T-cell (primary cell): ENCODE data around the gene HES6. TPM values are rescaled to one million over a fixed set of nuclear protein-coding genes. Genes with fewer than 3 reads are reported as not detected.
"Not testable (repeated sequence)": the region's sequence is repeated elsewhere in the genome, so short reads cannot be mapped to it uniquely, and the experiment has no call there.

Source experiments
- ATAC-seq, 4 experiments: fragments of 200-7000 bp in 3 of 4; fragments of 150-1000 bp in 1 of 4; cut with Tn5 transposase; replicated peaks in 1 of 4; 1 replicate in 3 of 4; 2 replicates in 1 of 4; pipeline ENCODE4 v1.10.0; 2021; ENCODE audit warnings: moderate library complexity in 3 of 4, mild to moderate bottlenecking in 2 of 4, moderate number of reproducible peaks in 1 of 4
- CTCF ChIA-PET, 2 donors: fragments of 300-600 bp; sonication (Branson Sonifier 250); formaldehyde crosslinking; loops; one replicate each; lab custom pipeline; 2022; ENCODE audit warnings: antibody characterized with exemption in 2 of 2; lab: Charles Lee
- POLR2A ChIA-PET, 2 donors: fragments of 300-600 bp; sonication (Branson Sonifier 250); formaldehyde crosslinking; loops; one replicate each; lab custom pipeline; 2022; ENCODE audit warnings: antibody characterized with exemption in 2 of 2; lab: Charles Lee
- DNase-seq, 35 experiments: peaks; one replicate each; pipeline versions ENCODE4 v3.0.0 to v3.0.0-alpha.2; 2013 to 2023
- H3K27ac ChIP-seq: one replicate; pipeline ENCODE4 v1.5.1; 2013; ENCODE audit warnings: low read length
- H3K27me3 ChIP-seq, 2 experiments: replicated peaks in 1 of 2; 1 replicate in 1 of 2; 2 replicates in 1 of 2; pipeline versions ENCODE4 v1.6.1 to v1.7.0; 2013; ENCODE audit warnings: low read length in 1 of 2, mixed read lengths in 1 of 2; ENCODE audit not compliant: control insufficient read depth in 2 of 2, insufficient read depth in 2 of 2; ENCODE audit errors: extremely low read depth in 1 of 2
- H3K36me3 ChIP-seq, 2 donors: 1 replicate in 1 of 2; 2 replicates in 1 of 2; pipeline versions ENCODE4 v1.6.1 to v1.7.0; 2013; ENCODE audit warnings: low read length in 1 of 2; ENCODE audit not compliant: control insufficient read depth in 2 of 2, insufficient read depth in 1 of 2; ENCODE audit errors: extremely low read depth in 1 of 2
- H3K4me1 ChIP-seq, 2 experiments: 1 replicate in 1 of 2; 2 replicates in 1 of 2; pipeline versions ENCODE4 v1.6.1 to v1.7.0; 2013; ENCODE audit warnings: low read length in 2 of 2, mixed read lengths in 1 of 2; ENCODE audit not compliant: insufficient read depth in 2 of 2, control insufficient read depth in 1 of 2; ENCODE audit errors: extremely low read depth in 1 of 2
- H3K4me3 ChIP-seq, 2 donors: 1 replicate in 1 of 2; 2 replicates in 1 of 2; pipeline versions ENCODE4 v1.5.1 to v1.7.0; 2013; ENCODE audit warnings: mild to moderate bottlenecking in 2 of 2, low read length in 1 of 2, moderate library complexity in 1 of 2; ENCODE audit not compliant: control insufficient read depth in 1 of 2; ENCODE audit errors: extremely low read depth in 1 of 2
- H3K9me3 ChIP-seq: 2 replicates; pipeline ENCODE4 v1.7.0; 2013
- H3K27ac Mint-ChIP-seq, 2 donors: one replicate each; pipeline ENCODE4 v1.8.0; 2020 to 2021; ENCODE audit warnings: mild to moderate bottlenecking in 2 of 2, mixed read lengths in 2 of 2
- H3K27me3 Mint-ChIP-seq, 2 donors: one replicate each; pipeline ENCODE4 v1.8.0; 2021 to 2022; ENCODE audit warnings: mixed read lengths in 2 of 2
- H3K36me3 Mint-ChIP-seq: one replicate; pipeline ENCODE4 v1.8.0; 2021; ENCODE audit warnings: mixed read lengths
- H3K4me1 Mint-ChIP-seq, 3 donors: one replicate each; pipeline ENCODE4 v1.8.0; 2020 to 2022; ENCODE audit warnings: mixed read lengths in 3 of 3, mild to moderate bottlenecking in 1 of 3
- H3K4me3 Mint-ChIP-seq, 3 donors: one replicate each; pipeline ENCODE4 v1.8.0; 2020 to 2022; ENCODE audit warnings: mild to moderate bottlenecking in 3 of 3, mixed read lengths in 3 of 3, moderate library complexity in 3 of 3
- H3K9me3 Mint-ChIP-seq, 3 donors: one replicate each; pipeline ENCODE4 v1.8.0; 2020 to 2022; ENCODE audit warnings: mixed read lengths in 3 of 3
- WGBS: methylation state at CpG from one replicate; pipeline ENCODE4 v1.1.5; 2013; ENCODE audit warnings: missing lambda C conversion rate; ENCODE audit not compliant: insufficient coverage; 5-methylcytosine and 5-hydroxymethylcytosine counted together
- total RNA-seq, 35 experiments: library from RNA in 6 of 35; stranded (reverse) in 6 of 35; fragments of 120-200 nt in 1 of 35; gene quantifications; one replicate each; pipeline versions ENCODE4 v1.2.1 to v1.2.4 and lab custom pipeline; 2013 to 2026

HES6 gene
- total RNA-seq, 5 donors from 2014 or later (not counting 1 experiment from before 2014, with no cell fraction given), result 1.7 to 3.6 (median 2.7) TPM

- Histone ChIP-seq H3K4me1 (no peaks in the 10 kb centered on the region), H3K27me3 (no peaks in the 10 kb centered on the region), H3K4me3 (no peak overlapping the region), H3K9me3 (no peaks in the 10 kb centered on the region), H3K27ac (no peak overlapping the region), H3K36me3 (peaks cover 21 to 69% of the 10 kb centered on the region in 2 donors)
- H3K4me1 Mint-ChIP-seq, result no peaks in the 10 kb centered on the region
- no peak overlapping the region for H3K27ac Mint-ChIP-seq
- peaks cover 54% of the 10 kb centered on the region for H3K36me3 Mint-ChIP-seq
- ATAC-seq (no peak), DNase-seq (no peak)
- H3K9me3 Mint-ChIP-seq, result no peaks in the 10 kb centered on the region
- no peaks in the 10 kb centered on the region for H3K27me3 Mint-ChIP-seq
- POLR2A ChIA-PET, result no interaction called here
- CTCF ChIA-PET, result no interaction called here
- H3K4me3 Mint-ChIP-seq, result no peak overlapping the region
- no CpG with 5 or more reads among the region's 4 CpGs for WGBS
These were observed 32.3 kb upstream of the HES6 start for GRCh38 chr2:238272156-238272555.

- 88% methylated on average over 8 of the region's 8 CpGs for WGBS
- H3K36me3 Mint-ChIP-seq, result peaks cover 54% of the 10 kb centered on the region
- peaks cover 21 to 66% of the 10 kb centered on the region in 2 donors for H3K36me3 ChIP-seq
- H3K9me3 ChIP-seq, H3K9me3 Mint-ChIP-seq, H3K27ac ChIP-seq, POLR2A ChIA-PET, H3K4me1 Mint-ChIP-seq, ATAC-seq, H3K4me3 ChIP-seq, CTCF ChIA-PET, H3K27me3 ChIP-seq, DNase-seq, H3K4me1 ChIP-seq, H3K27me3 Mint-ChIP-seq, H3K27ac Mint-ChIP-seq, H3K4me3 Mint-ChIP-seq: not testable (repeated sequence)
These were observed 31.8 kb upstream of the HES6 start for GRCh38 chr2:238271686-238272085.

- Histone ChIP-seq H3K9me3 (no peaks in the 10 kb centered on the region), H3K27ac (no peak overlapping the region), H3K4me1 (no peaks in the 10 kb centered on the region), H3K36me3 (peaks cover 21 to 63% of the 10 kb centered on the region in 2 donors), H3K4me3 (no peak overlapping the region), H3K27me3 (no peaks in the 10 kb centered on the region)
- Mint-ChIP-seq H3K9me3 (no peaks in the 10 kb centered on the region), H3K36me3 (peaks cover 51% of the 10 kb centered on the region), H3K27ac (no peak overlapping the region), H3K4me3 (no peak overlapping the region), H3K27me3 (no peaks in the 10 kb centered on the region), H3K4me1 (no peaks in the 10 kb centered on the region)
- ChIA-PET CTCF (no interaction called here), POLR2A (no interaction called here)
- no peak for ATAC-seq
- WGBS, result 97% methylated on average over 7 of the region's 13 CpGs
- no peak for DNase-seq
These were observed 31.3 kb upstream of the HES6 start for GRCh38 chr2:238271061-238271554.

GRCh38 chr2:238270606-238271005, 30.8 kb upstream of the HES6 start:
- H3K36me3 ChIP-seq, result peaks cover 21 to 61% of the 10 kb centered on the region in 2 donors
- WGBS, result 98% methylated on average over 7 of the region's 9 CpGs
- H3K4me1 Mint-ChIP-seq, result no peaks in the 10 kb centered on the region
- DNase-seq (no peak), ATAC-seq (peak in 1 of 4 experiments; percentile 28)
- no peaks in the 10 kb centered on the region for H3K9me3 Mint-ChIP-seq
- ChIA-PET POLR2A (interaction anchor here in 1 of 2 donors (0.7 kb wide), 1 partner anchor 83 kb away, joined by 5 read pairs; no protein-coding TSS in a partner anchor), CTCF (no interaction called here)
- H3K4me1 ChIP-seq, result no peaks in the 10 kb centered on the region
- no peaks in the 10 kb centered on the region for H3K27me3 ChIP-seq
- no peaks in the 10 kb centered on the region for H3K9me3 ChIP-seq
- H3K4me3 ChIP-seq, result no peak overlapping the region
- H3K27me3 Mint-ChIP-seq, result no peaks in the 10 kb centered on the region
- H3K4me3 Mint-ChIP-seq, result no peak overlapping the region
- peaks cover 51% of the 10 kb centered on the region for H3K36me3 Mint-ChIP-seq
- no peak overlapping the region for H3K27ac ChIP-seq
- H3K27ac Mint-ChIP-seq, result no peak overlapping the region

- Mint-ChIP-seq H3K4me3 (no peak overlapping the region), H3K27me3 (no peaks in the 10 kb centered on the region), H3K9me3 (no peaks in the 10 kb centered on the region), H3K4me1 (no peaks in the 10 kb centered on the region), H3K27ac (no peak overlapping the region), H3K36me3 (peaks cover 45% of the 10 kb centered on the region)
- ChIA-PET CTCF (no interaction called here), POLR2A (no interaction called here)
- H3K9me3 ChIP-seq, result no peaks in the 10 kb centered on the region
- 100% methylated on average over 5 of the region's 6 CpGs for WGBS
- DNase-seq (no peak), ATAC-seq (no peak)
- no peaks in the 10 kb centered on the region for H3K4me1 ChIP-seq
- peaks cover 21 to 54% of the 10 kb centered on the region in 2 donors for H3K36me3 ChIP-seq
- no peak overlapping the region for H3K4me3 ChIP-seq
- no peaks in the 10 kb centered on the region for H3K27me3 ChIP-seq
- no peak overlapping the region for H3K27ac ChIP-seq
These were observed 29.9 kb upstream of the HES6 start for GRCh38 chr2:238269741-238270140.

GRCh38 chr2:238267884-238268680, 28.2 kb upstream of the HES6 start:
- DNase-seq, result no peak

More at GRCh38 chr2:238267884-238268680, 28.2 kb upstream of the HES6 start:
- ChIA-PET CTCF (no interaction called here), POLR2A (no interaction called here)
- Histone ChIP-seq H3K4me3 (no peak overlapping the region), H3K36me3 (peaks cover 20 to 47% of the 10 kb centered on the region in 2 donors), H3K4me1 (peaks cover 0 to 8% of the 10 kb centered on the region in 2 experiments), H3K27me3 (no peaks in the 10 kb centered on the region), H3K27ac (no peak overlapping the region), H3K9me3 (no peaks in the 10 kb centered on the region)
- WGBS, result 96% methylated on average over 20 of the region's 20 CpGs
- Mint-ChIP-seq H3K27me3 (no peaks in the 10 kb centered on the region), H3K36me3 (peaks cover 39% of the 10 kb centered on the region), H3K9me3 (no peaks in the 10 kb centered on the region), H3K4me3 (no peak overlapping the region), H3K27ac (no peak overlapping the region), H3K4me1 (peaks cover 5 to 8% (median 5%) of the 10 kb centered on the region in 3 donors)
- no peak for ATAC-seq
